Body of pancreas (tissue), 4 donors: ENCODE results near the gene FAM240B. TPM values are rescaled to one million over a fixed set of nuclear protein-coding genes. Genes with fewer than 3 reads are reported as not detected.

Source experiments
- ATAC-seq: fragments of 150-250 bp; one replicate; pipeline ENCODE4 v1.9.1; 2016
- DNase-seq, 4 donors: peaks; one replicate each; pipeline ENCODE4 v3.0.0-alpha.2; 2019
- H3K27ac ChIP-seq, 4 donors: fragments of 200-600 bp; sonication (generic); 1 replicate in 3 of 4; 2 replicates in 1 of 4; pipeline versions ENCODE4 v1.5.1 to v1.6.1; 2016 to 2019; ENCODE audit warnings: mild to moderate bottlenecking in 1 of 4, mixed read lengths in 1 of 4, moderate library complexity in 1 of 4
- H3K27me3 ChIP-seq, 2 donors: fragments of 200-600 bp; sonication (generic); one replicate each; pipeline ENCODE4 v1.6.0; 2016; ENCODE audit warnings: mild to moderate bottlenecking in 1 of 2
- H3K36me3 ChIP-seq, 2 donors: fragments of 200-600 bp; sonication (generic); replicated peaks in 1 of 2; 2 replicates each; pipeline ENCODE4 v1.5.1; 2016; ENCODE audit warnings: low read depth in 2 of 2; ENCODE audit not compliant: insufficient read depth in 1 of 2
- H3K4me1 ChIP-seq: fragments of 200-600 bp; sonication (generic); one replicate; pipeline ENCODE4 v1.6.0; 2016
- H3K4me3 ChIP-seq, 2 donors: fragments of 200-600 bp; sonication (generic); 1 replicate in 1 of 2; 2 replicates in 1 of 2; pipeline ENCODE4 v1.5.1; 2016 to 2019
- H3K9me3 ChIP-seq, 3 donors: fragments of 200-600 bp; sonication (generic); 1 replicate in 2 of 3; 2 replicates in 1 of 3; pipeline ENCODE4 v1.5.1; 2016
- POLR2A ChIP-seq, 3 donors: fragments of 450-650 bp; IDR thresholded peaks; one replicate each; pipeline ENCODE4 v1.6.1; 2016; ENCODE audit warnings: antibody characterized with exemption in 3 of 3, mild to moderate bottlenecking in 2 of 3
- WGBS, 2 donors: methylation state at CpG; one replicate each; pipeline ENCODE4 v1.1.5; 2017; 5-methylcytosine and 5-hydroxymethylcytosine counted together
- intact Hi-C: fragments of 100-400 bp; cut with DNase I; formaldehyde crosslinking; loops from one replicate; pipeline ENCODE4 v1.15.1; 2023
- total RNA-seq, 2 donors: library from RNA; depleted of rRNA; stranded (reverse); fragments of >200 nt; gene quantifications; one replicate each; pipeline ENCODE4 v1.1.0, GENCODE V29; 2016
- TF ChIP-seq, protein P1 (sequence below), 7 experiments: fragments of 450-650 bp in 4 of 7; fragments of 200-600 bp in 3 of 7; sonication (generic) in 3 of 7; IDR thresholded peaks; one replicate each; pipeline ENCODE4 v1.5.1; 2016 to 2019; ENCODE audit warnings: antibody characterized with exemption in 7 of 7

FAM240B gene
- total RNA-seq, 2 donors from 2014 or later: not detected

GRCh38 chr9:38659538-38659937 lies 60.4 kb downstream of the FAM240B start:
- DNase-seq (no peak), ATAC-seq (no peak)
- no peak overlapping the region for H3K4me3 ChIP-seq
- H3K9me3 ChIP-seq: no peaks in the 10 kb centered on the region
- no peaks in the 10 kb centered on the region for H3K36me3 ChIP-seq
- H3K27me3 ChIP-seq: no peaks in the 10 kb centered on the region
- TF ChIP-seq, protein P1, sequence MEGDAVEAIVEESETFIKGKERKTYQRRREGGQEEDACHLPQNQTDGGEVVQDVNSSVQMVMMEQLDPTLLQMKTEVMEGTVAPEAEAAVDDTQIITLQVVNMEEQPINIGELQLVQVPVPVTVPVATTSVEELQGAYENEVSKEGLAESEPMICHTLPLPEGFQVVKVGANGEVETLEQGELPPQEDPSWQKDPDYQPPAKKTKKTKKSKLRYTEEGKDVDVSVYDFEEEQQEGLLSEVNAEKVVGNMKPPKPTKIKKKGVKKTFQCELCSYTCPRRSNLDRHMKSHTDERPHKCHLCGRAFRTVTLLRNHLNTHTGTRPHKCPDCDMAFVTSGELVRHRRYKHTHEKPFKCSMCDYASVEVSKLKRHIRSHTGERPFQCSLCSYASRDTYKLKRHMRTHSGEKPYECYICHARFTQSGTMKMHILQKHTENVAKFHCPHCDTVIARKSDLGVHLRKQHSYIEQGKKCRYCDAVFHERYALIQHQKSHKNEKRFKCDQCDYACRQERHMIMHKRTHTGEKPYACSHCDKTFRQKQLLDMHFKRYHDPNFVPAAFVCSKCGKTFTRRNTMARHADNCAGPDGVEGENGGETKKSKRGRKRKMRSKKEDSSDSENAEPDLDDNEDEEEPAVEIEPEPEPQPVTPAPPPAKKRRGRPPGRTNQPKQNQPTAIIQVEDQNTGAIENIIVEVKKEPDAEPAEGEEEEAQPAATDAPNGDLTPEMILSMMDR (IDR thresholded peaks at IDR 0.05): no peak
- no peak for TF ChIP-seq POLR2A (IDR thresholded peaks at IDR 0.05)
- no peak overlapping the region for H3K27ac ChIP-seq
- 76 to 86% methylated on average over 7 of the region's 7 CpGs for WGBS, 2 donors
- intact Hi-C loops: no loop called here
- H3K4me1 ChIP-seq: no peaks in the 10 kb centered on the region

DNA sequence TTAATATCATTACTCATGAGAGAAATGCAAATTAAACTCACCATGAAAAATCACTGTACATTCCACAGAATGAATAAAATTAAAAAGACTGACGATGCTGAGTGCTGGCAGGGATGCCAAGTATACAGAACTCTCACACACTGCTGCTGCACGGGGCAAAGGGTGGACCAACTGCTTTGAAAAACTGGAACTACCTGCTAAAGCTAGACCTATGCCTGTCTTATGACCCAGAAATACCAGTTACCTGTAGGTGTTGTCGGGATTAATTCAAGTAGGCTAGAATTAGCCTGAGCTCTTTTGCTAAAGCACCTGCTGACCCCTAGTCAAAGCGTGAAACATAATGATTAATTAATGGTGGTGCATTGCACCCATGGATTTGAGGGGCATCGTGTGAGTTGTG lies 63.0 kb downstream of the FAM240B start:
- Histone ChIP-seq H3K27ac (no peak overlapping the region), H3K4me3 (no peak overlapping the region), H3K4me1 (no peaks in the 10 kb centered on the region), H3K36me3 (no peaks in the 10 kb centered on the region), H3K27me3 (no peaks in the 10 kb centered on the region), H3K9me3 (no peaks in the 10 kb centered on the region)
- no peak for TF ChIP-seq POLR2A (IDR thresholded peaks at IDR 0.05)
- TF ChIP-seq, protein P1 (IDR thresholded peaks at IDR 0.05): no peak
- WGBS, 2 donors: 33 to 67% methylated on average over 5 of the region's 5 CpGs
- intact Hi-C loops: no loop called here
- ATAC-seq: no peak
- DNase-seq: no peak

DNA sequence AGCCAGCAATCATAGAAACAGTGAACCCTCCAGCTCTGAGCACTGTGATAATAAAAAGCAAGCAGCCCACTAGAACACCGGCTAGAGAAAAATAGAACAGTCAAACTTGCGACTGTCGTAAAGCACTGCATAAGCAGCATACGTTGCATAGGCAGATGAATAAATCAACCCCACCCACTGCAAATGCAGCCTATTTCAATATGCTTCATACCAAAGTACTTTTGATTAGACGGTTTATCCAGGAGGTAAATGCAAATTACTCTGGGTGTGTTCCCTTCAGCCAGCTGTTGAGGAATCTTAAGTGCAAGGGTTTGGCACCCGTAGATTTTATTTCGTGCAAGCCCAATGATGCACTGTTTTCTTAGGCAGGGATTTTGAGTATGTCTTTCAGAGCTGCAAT lies 67.4 kb downstream of the FAM240B start:
- H3K4me3 ChIP-seq: no peak overlapping the region
- H3K9me3 ChIP-seq: no peaks in the 10 kb centered on the region
- 71 to 76% methylated on average over 7 of the region's 7 CpGs for WGBS, 2 donors
- no peaks in the 10 kb centered on the region for H3K4me1 ChIP-seq
- ATAC-seq (no peak), DNase-seq (no peak)
- H3K27ac ChIP-seq: no peak overlapping the region
- H3K27me3 ChIP-seq: no peaks in the 10 kb centered on the region
- H3K36me3 ChIP-seq: no peaks in the 10 kb centered on the region
- TF ChIP-seq, protein P1 (IDR thresholded peaks at IDR 0.05): no peak
- TF ChIP-seq POLR2A (IDR thresholded peaks at IDR 0.05): no peak
- intact Hi-C loops: no loop called here

- no peak for TF ChIP-seq POLR2A (IDR thresholded peaks at IDR 0.05)
- TF ChIP-seq, protein P1 (IDR thresholded peaks at IDR 0.05): no peak
- DNase-seq (no peak), ATAC-seq (no peak)
- 59 to 70% methylated on average over 2 of the region's 2 CpGs for WGBS, 2 donors
- no peaks in the 10 kb centered on the region for H3K27me3 ChIP-seq
- no peak overlapping the region for H3K27ac ChIP-seq
- no peaks in the 10 kb centered on the region for H3K9me3 ChIP-seq
- no peaks in the 10 kb centered on the region for H3K4me1 ChIP-seq
- no peaks in the 10 kb centered on the region for H3K36me3 ChIP-seq
- intact Hi-C loops: no loop called here
- no peak overlapping the region for H3K4me3 ChIP-seq
These were observed 67.9 kb downstream of the FAM240B start for GRCh38 chr9:38652044-38652443.

GRCh38 chr9:38651400-38652042 lies 68.4 kb downstream of the FAM240B start:
- TF ChIP-seq POLR2A (IDR thresholded peaks at IDR 0.05): no peak
- TF ChIP-seq, protein P1 (IDR thresholded peaks at IDR 0.05): no peak
- intact Hi-C loops: no loop called here

More at GRCh38 chr9:38651400-38652042, 68.4 kb downstream of the FAM240B start:
- Histone ChIP-seq H3K27me3 (no peaks in the 10 kb centered on the region), H3K4me1 (no peaks in the 10 kb centered on the region), H3K36me3 (no peaks in the 10 kb centered on the region), H3K9me3 (no peaks in the 10 kb centered on the region), H3K27ac (no peak overlapping the region), H3K4me3 (no peak overlapping the region)
- 57 to 64% methylated on average over 8 of the region's 8 CpGs for WGBS, 2 donors
- DNase-seq (no peak), ATAC-seq (no peak)
